ENCODE data around the gene GSKIP. TPM values are rescaled to one million over a fixed set of nuclear protein-coding genes. Genes with fewer than 3 reads are reported as not detected.

The GSKIP gene
- total RNA-seq, 4 donors from 2014 or later, result 11.0 to 58.3 (median 23.0) TPM

- 82 to 95% methylated on average over 2 to 3 of the region's 3 CpGs for WGBS, 2 donors (ENCODE audit: low coverage in 1 of 2)
- H3K9me3 ChIP-seq, result no peaks in the 10 kb centered on the region
- no peaks in the 10 kb centered on the region for H3K4me1 ChIP-seq
- no peak for ATAC-seq
- H3K27me3 ChIP-seq, result no peaks in the 10 kb centered on the region
- TF ChIP-seq EP300 (IDR thresholded peaks at IDR 0.05), result no peak
- no peak for TF ChIP-seq POLR2AphosphoS5 (IDR thresholded peaks at IDR 0.05)
- TF ChIP-seq POLR2A (IDR thresholded peaks at IDR 0.05), result no peak
- no peak for TF ChIP-seq CTCF (IDR thresholded peaks at IDR 0.05)
- H3K36me3 ChIP-seq, result peaks cover 0 to 39% of the 10 kb centered on the region in 2 donors
- no peak overlapping the region for H3K4me3 ChIP-seq
- H3K27ac ChIP-seq, result no peak overlapping the region
Observed at GRCh38 chr14:96385385-96385784, 22.1 kb downstream of the GSKIP start.

GRCh38 chr14:96390965-96391292 is 27.6 kb downstream of the GSKIP start:
- ATAC-seq, result no peak
- peaks cover 0 to 8% of the 10 kb centered on the region in 2 donors for H3K36me3 ChIP-seq
- H3K27me3 ChIP-seq, result no peaks in the 10 kb centered on the region
- H3K27ac ChIP-seq, result peak overlapping the region in 3 of 4 donors; percentile 71 to 78 (median 76)
- peak overlapping the region; percentile 76 to 86 for H3K4me3 ChIP-seq
- H3K4me1 ChIP-seq, result peaks cover 0 to 19% (median 4%) of the 10 kb centered on the region in 3 donors
- WGBS, 2 donors (ENCODE audit: low coverage in 1 of 2), result 0 to 8% methylated on average over 6 to 8 of the region's 13 CpGs
- no peaks in the 10 kb centered on the region for H3K9me3 ChIP-seq
- TF ChIP-seq POLR2AphosphoS5 (IDR thresholded peaks at IDR 0.05), result no peak
- TF ChIP-seq CTCF (IDR thresholded peaks at IDR 0.05), result no peak
- no peak for TF ChIP-seq EP300 (IDR thresholded peaks at IDR 0.05)
- no peak for TF ChIP-seq POLR2A (IDR thresholded peaks at IDR 0.05)

GRCh38 chr14:96391293-96392118 is 28.2 kb downstream of the GSKIP start:
- TF ChIP-seq EP300 (IDR thresholded peaks at IDR 0.05) (no peak), CTCF (IDR thresholded peaks at IDR 0.05) (no peak), POLR2AphosphoS5 (IDR thresholded peaks at IDR 0.05) (peak; percentile 62), POLR2A (IDR thresholded peaks at IDR 0.05) (no peak)
- Histone ChIP-seq H3K9me3 (no peaks in the 10 kb centered on the region), H3K36me3 (peaks cover 0 to 2% of the 10 kb centered on the region in 2 donors), H3K27me3 (no peaks in the 10 kb centered on the region), H3K4me1 (peaks cover 0 to 19% (median 4%) of the 10 kb centered on the region in 3 donors), H3K27ac (peak overlapping the region in 3 of 4 donors; percentile 71 to 78 (median 76)), H3K4me3 (peak overlapping the region; percentile 76 to 86)
- peak; percentile 98 for ATAC-seq
- 0 to 10% methylated on average over 4 to 8 of the region's 79 CpGs for WGBS, 2 donors (ENCODE audit: low coverage in 1 of 2)

- H3K4me1 ChIP-seq, result peaks cover 0 to 19% (median 4%) of the 10 kb centered on the region in 3 donors
- WGBS, 2 donors (ENCODE audit: low coverage in 1 of 2), result 68 to 89% methylated on average over 3 to 5 of the region's 5 CpGs
Observed at GRCh38 chr14:96393071-96393691, 29.9 kb downstream of the GSKIP start.

More at GRCh38 chr14:96393071-96393691, 29.9 kb downstream of the GSKIP start:
- no peak for ATAC-seq
- Histone ChIP-seq H3K36me3 (no peaks in the 10 kb centered on the region), H3K4me3 (no peak overlapping the region), H3K27me3 (no peaks in the 10 kb centered on the region), H3K27ac (no peak overlapping the region), H3K9me3 (no peaks in the 10 kb centered on the region)
- TF ChIP-seq POLR2A (IDR thresholded peaks at IDR 0.05), result no peak
- no peak for TF ChIP-seq CTCF (IDR thresholded peaks at IDR 0.05)
- TF ChIP-seq POLR2AphosphoS5 (IDR thresholded peaks at IDR 0.05), result no peak
- no peak for TF ChIP-seq EP300 (IDR thresholded peaks at IDR 0.05)
